AG04449 (cell line): Measurements from ENCODE around the gene GMDS.

Experiments used
- CTCF ChIA-PET: fragments of 350-600 bp; formaldehyde crosslinking; extraction: SDS; loops from one replicate; lab custom pipeline; 2021; ENCODE audit warnings: antibody characterized with exemption; lab: Yijun Ruan, JAX
- POLR2A ChIA-PET: fragments of 400-600, 350-600 bp; formaldehyde crosslinking; extraction: SDS; loops from one replicate; lab custom pipeline; 2020; ENCODE audit warnings: antibody characterized with exemption, inconsistent platforms; lab: Yijun Ruan, JAX
- DNase-seq: peaks from one replicate; pipeline ENCODE4 v3.0.0-alpha.2; 2010; ENCODE audit warnings: low read depth, low spot score
- H3K4me3 ChIP-seq: 2 replicates; pipeline ENCODE4 v1.5.1; 2011; ENCODE audit warnings: low read depth, mild to moderate bottlenecking, control low read depth, low read length
- CTCF ChIP-seq: IDR thresholded peaks from one replicate; pipeline ENCODE4 v1.5.1; 2011; ENCODE audit warnings: mild to moderate bottlenecking, moderate library complexity, low read length, control low read depth, inconsistent platforms; ENCODE audit not compliant: insufficient read depth; ENCODE audit errors: missing control alignments

Gene GMDS

GRCh38 chr6:1587546-1587945 is 657.9 kb downstream of the GMDS start:
- CTCF ChIA-PET = interaction anchor here (1.1 kb wide), 1 partner anchor 9 kb away, joined by 6 read pairs; no protein-coding TSS in a partner anchor
- DNase-seq = no peak
- POLR2A ChIA-PET = no interaction called here
- no peak overlapping the region for H3K4me3 ChIP-seq
- no peak for TF ChIP-seq CTCF

GRCh38 chr6:1586861-1587450 is 658.4 kb downstream of the GMDS start:
- ChIA-PET CTCF (interaction anchor here (1.1 kb wide), 1 partner anchor 9 kb away, joined by 6 read pairs; no protein-coding TSS in a partner anchor), POLR2A (no interaction called here)
- no peak overlapping the region for H3K4me3 ChIP-seq
- DNase-seq = no peak
- TF ChIP-seq CTCF = no peak

GRCh38 chr6:1586256-1586655 is 659.1 kb downstream of the GMDS start:
- TF ChIP-seq CTCF = no peak
- ChIA-PET POLR2A (no interaction called here), CTCF (interaction anchor here (0.6 kb wide), 1 partner anchor 10 kb away, joined by 3 read pairs; no protein-coding TSS in a partner anchor)
- H3K4me3 ChIP-seq = no peak overlapping the region
- DNase-seq = no peak

GRCh38 chr6:1585669-1586049 is 659.7 kb downstream of the GMDS start:
- TF ChIP-seq CTCF = no peak
- POLR2A ChIA-PET = no interaction called here
- no peak for DNase-seq
- CTCF ChIA-PET = interaction anchor here (0.6 kb wide), 1 partner anchor 10 kb away, joined by 3 read pairs; no protein-coding TSS in a partner anchor
- no peak overlapping the region for H3K4me3 ChIP-seq

GRCh38 chr6:1584996-1585668 is 660.3 kb downstream of the GMDS start:
- POLR2A ChIA-PET = no interaction called here
- CTCF ChIA-PET = interaction anchor here (1.9 kb wide), 1 partner anchor 10 kb away, joined by 11 read pairs; no protein-coding TSS in a partner anchor
- H3K4me3 ChIP-seq = no peak overlapping the region
- DNase-seq = no peak
- TF ChIP-seq CTCF = no peak

GRCh38 chr6:1584146-1584545 is 661.3 kb downstream of the GMDS start:
- CTCF ChIA-PET = interaction anchor here (1.9 kb wide), 1 partner anchor 11 kb away, joined by 11 read pairs; no protein-coding TSS in a partner anchor
- H3K4me3 ChIP-seq = no peak overlapping the region
- DNase-seq = no peak
- TF ChIP-seq CTCF = no peak
- POLR2A ChIA-PET = no interaction called here
